GM21576 (cell line): ENCODE results near the gene NANOS3.
A peak's percentile ranks its signal among the peaks of the same experiment; 100 is the strongest.

Source experiments
- ATAC-seq: cut with Tn5 transposase; IDR thresholded peaks from one replicate; pipeline ENCODE4 v1.9.1; 2021; ENCODE audit warnings: mild to moderate bottlenecking, moderate library complexity; ENCODE audit not compliant: unreplicated experiment

The NANOS3 gene

GRCh38 chr19:13876834-13877233, at the start of gene NANOS3:
Gene NANOS3, plus strand, starts transcription at chr19:13877134. Its CDS starts 115 bp downstream, at chr19:13877249.
- ATAC-seq: no peak

GRCh38 chr19:13827656-13828055, 49.3 kb upstream of the NANOS3 start:
- ATAC-seq: no peak

GRCh38 chr19:13830114-13830740, 46.7 kb upstream of the NANOS3 start:
- no peak for ATAC-seq

GRCh38 chr19:13830741-13831536, 46.0 kb upstream of the NANOS3 start:
- no peak for ATAC-seq

DNA sequence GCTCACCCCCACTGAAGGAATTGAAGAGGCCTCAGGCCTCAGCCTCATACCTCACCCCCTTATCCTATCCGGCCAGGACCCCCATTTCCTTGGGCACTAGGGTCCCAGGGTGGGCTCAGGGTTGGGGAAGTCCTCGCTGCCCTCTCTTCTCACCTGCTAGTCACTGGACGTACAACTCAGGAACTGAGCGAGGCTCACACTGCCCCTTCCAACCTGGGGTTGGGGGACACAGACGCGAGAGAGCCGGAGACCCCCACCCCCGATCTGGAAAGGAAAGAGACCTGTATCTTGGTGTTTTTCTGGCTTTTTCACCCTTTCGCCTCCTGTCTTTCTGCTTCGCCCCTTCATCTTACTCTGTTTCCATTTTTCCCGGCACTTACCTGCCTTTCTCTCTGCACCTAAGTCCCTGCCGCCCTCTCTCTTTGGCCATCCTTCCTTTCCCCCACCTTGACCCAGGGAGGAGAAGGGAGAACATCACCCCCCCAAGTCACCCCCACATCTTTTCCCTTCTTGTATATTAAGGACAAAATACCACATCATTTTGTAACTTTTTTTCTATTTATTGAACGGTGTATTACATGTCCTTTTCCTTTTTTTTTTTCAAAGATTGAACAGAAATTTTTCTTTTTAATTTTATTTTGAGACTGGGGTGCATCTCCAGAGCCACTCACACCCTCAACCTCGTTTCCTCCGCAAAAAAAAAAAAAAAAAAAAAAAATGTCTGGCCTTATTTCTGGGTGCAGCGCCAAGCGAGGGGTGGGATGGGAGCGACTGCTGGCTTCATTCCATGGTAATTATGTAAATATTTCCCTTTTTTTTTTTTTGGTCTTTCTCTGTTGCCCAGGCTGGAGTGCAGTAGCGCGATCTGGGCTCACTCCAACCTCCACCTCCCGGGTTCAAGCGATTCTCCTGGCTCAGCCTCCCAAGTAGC, 45.1 kb upstream of the NANOS3 start:
- ATAC-seq: no peak

DNA sequence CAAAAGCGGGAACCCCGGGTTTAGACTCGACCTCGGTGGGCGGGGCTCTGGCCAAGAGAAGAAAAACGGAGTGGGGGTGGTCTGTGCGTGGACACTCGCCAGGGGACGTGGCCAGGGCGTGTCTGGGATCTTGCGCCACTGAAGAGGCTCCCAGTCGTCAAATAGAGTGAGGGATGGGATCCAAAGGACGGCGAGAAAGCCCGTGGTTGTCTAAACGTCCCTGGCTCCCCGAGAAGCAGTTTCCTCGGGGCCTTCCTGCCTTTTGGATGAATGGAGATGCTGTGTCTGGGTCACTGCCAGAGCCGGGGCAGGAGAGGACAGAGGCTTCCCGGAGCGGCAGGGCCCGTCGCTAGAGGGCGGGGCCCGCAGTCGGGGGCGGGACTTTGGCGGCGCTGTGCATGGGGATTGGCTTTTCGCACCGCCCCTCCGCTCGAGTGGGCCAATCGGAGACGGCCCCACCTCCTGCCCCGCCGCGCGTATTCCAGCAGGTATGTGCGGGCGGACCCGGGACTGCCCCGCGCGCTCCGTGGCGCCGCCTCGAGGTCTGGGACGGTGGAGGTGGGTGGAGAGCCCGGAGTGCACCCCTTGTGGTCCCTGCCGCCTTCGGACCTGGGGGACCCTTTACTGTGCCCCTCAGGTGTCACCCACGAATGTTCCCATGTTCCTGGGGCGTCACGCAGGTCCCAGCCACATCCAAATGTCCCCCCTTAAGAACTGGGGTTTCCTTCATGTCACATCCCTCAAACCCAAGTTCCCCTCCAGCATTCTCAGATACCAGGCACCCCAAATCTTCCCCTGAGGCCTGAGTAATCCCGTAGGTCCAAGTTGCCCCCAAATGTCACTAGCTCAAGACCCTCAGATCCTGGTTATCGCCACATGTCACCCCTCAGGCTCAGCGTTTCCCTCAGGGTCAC, 43.3 kb upstream of the NANOS3 start:
- ATAC-seq: peak; percentile 73

DNA sequence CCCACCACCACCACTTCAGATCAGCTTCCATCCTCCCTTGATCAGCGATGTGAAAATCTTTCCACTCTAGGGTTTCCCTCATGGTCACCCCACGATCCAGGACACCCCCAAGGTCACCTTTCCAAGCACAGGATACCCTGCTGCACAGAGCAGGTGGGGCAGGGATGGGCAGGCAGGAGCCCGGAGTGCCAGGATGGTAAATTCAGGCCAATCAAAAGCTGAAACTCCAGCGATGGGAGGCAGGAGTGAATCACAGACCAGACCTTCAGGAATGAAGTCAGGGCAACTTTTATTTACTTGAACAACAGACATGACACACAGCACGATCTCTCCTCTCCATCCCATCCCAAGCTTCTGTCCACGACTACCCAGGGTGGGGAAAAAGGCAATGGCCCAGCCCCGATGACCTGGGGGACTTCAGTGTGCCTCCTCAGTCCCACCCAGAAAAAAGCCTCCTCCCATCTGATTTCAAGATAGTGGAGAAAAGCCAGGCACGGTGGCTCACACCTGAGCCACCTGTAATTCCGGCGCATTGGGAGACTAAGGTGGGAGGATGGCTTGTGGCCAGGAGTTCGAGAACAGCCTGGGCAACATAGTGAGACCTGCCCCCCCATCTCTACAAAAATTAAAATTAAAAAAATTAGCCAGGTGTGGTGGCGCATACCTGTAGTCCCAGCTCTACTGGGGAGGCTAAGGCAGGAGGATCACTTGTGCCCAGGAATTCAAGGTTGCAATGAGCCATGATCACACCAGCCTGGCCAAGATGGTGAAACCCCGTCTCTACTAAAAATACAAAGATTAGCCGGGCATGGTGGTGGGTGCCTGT, 42.5 kb upstream of the NANOS3 start:
- ATAC-seq: no peak

DNA sequence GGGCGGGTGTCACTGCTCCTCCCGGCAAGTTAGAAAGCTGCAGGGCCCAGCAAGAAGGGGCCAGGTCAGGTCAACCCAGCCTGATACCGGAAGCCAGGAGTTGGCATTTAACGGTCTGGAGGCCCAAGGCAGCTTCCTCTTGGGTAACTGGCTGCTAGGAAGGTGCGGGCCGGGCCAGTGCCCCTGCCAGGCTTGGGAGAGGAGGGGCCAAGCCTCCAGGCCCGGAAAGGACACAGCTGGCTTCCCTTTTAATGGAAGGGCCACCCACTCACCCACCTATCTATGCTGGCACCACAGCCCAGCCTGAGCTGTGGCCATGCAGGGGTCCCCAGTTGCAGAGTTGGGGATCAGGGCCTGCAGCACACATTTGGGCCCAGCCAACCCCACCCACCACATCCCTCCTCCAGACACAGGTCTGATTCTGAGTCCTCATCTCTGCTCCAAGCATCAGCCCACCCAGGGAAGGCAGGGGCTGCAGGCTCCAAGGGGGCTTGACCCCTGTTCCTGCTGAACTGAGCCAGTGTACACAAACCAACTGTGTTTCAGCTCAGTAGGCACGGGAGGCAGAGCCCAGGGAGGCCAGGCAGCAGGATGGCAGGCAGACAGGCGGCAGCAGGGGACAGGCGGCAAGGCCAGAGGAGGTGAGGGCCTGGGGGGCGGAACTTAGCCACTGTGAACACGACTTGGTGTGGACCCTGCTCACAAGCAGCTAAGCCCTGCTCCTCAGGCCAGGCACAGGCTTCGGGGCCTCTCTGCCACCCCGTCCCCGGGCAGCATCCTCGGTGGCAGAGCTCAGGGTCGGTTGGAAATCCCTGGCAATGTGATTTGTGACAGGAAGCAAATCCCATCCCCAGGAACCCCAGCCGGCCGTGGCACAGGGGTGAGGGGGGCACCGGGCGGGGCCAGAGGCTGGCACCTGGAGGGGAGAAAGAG, 40.9 kb upstream of the NANOS3 start:
- ATAC-seq: no peak

DNA sequence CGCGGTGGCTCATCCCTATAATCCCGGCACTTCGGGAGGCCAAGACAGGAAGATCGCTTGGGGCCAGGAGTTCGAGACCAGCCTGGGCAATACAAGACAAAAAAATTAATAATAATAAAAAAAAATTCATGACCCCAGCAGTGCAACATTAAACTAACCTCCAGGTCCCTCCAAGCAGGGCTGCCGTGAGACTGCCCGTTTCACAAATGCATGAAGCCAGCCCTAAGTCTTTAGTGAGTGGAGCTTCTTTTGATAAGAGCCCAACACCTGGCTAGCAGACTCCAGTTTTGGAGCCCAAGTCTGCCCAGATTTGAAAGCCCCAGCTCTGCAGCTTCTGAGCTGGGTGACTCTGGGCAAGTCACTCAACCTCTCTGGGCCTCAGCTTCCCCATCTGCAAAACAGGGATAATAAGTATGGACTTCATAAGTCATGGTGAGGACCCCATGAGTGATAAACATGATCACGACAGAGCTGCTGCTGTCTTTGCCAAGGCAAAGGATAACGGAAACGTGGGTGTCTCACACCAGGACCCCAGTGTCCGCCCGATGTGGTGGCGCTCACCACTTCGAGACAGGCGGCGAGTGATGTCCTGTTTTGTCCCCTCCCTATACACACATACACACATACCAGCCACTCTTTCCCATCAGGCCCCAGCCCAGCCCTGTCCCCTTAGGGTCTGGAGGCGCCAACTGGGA, 38.4 kb upstream of the NANOS3 start:
- no peak for ATAC-seq

DNA sequence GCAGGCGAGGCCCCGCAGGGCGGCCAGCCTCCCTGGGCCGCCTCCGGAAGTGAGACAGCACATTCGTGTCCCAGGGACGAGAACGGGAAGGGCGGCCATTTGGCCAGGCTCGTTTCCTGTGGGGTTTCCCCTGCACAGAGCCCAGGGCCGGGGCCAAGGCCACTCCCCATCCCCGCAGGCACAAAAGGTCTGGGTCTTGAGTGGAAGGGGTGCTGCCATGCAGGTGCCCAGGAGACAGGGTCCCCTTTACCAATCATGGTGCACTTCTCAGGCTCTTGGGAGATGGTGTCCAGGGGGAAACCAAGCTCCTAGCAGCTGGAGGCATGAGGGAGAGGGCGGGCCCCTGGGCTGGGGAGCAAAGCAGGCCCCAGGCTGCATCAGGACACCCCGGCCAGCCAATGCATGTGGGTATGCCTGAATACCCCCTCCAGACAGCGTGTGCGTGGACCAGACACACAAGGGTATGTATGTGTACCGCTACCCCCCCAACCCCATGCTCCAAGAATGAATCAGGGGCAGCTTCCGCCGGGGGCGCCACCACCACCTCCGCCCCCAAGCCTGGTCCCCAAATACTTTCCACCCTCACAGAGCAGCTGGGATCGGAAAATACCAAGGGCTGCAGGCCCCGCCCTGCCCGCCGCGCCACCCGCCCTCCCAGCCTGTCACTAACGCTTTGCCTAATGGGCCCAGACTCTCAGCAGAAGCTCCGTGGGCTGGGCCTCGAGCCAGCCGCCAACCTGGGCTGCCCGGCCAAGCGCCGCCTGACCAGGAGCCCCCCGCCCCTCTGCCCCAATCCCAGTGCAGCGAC, 37.6 kb upstream of the NANOS3 start:
- ATAC-seq: no peak

- no peak for ATAC-seq
These were observed 37.0 kb upstream of the NANOS3 start for GRCh38 chr19:13839938-13840304.

DNA sequence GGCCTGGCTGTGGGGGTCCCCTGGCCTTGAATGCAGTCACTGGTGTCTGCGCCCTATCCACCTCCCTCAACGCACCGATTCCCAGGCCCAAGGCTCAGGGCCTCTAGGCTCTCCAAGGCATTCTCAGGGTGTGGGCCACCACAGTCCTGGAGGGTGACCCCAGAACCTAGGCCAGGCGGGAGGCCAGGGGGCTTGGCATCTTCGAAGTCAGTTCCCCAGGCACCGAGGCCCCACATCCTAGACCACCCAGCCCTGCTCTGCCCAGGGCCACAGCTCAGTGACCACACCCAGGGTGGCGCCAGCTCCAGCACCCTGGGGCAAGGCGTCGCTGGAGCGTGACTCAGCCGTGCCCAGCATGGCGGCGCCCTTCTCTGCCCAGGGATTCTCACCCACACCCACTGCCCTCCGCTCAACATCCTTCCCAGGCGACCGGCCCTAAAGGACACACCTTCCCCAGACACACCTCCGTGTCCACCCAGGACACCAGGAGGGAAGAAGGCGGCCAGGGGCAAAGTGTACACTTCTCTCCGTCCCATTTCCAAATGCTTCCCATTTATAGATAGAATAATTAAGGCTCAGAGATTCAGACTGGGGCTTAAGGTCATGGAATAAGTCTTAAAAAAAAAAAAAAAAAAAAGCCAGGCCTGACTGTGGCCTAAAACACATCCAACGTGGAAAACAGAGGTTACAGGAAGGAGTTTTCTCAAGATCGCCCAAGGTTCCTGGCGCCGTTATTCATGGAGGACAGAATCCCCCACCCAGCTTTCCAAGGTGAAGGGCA, 36.4 kb upstream of the NANOS3 start:
- ATAC-seq: no peak

- no peak for ATAC-seq
These were observed 35.6 kb upstream of the NANOS3 start for GRCh38 chr19:13841086-13841961.

DNA sequence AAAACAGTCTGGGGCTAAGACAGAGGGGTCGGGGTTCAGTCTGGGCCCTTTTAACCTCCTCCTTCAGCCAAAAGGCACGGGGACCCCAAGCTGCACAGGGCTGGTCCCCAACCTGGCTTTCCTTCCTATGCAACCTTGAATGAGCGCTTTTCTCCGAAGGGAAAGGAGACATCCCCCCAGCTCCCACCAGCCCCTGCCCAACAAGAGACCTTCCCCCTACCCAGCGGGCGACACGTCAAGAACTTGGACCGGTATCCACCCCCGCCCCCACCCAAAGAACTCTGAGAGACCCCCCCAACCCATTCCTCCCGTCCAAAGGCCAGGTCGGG, 35.0 kb upstream of the NANOS3 start:
- ATAC-seq: no peak

GRCh38 chr19:13842291-13843103, 34.4 kb upstream of the NANOS3 start:
- no peak for ATAC-seq
